Aorta (tissue), 5 donors: ENCODE measurements around the gene PTAR1. TPM values are rescaled to one million over a fixed set of nuclear protein-coding genes. Genes with fewer than 3 reads are reported as not detected.
A peak's percentile ranks its signal among the peaks of the same experiment; 100 is the strongest.
"Not testable (repeated sequence)": the region's sequence is repeated elsewhere in the genome, so short reads cannot be mapped to it uniquely, and the experiment has no call there.

ENCODE experiments used
- ATAC-seq: fragments of 200-7000 bp; cut with Tn5 transposase; one replicate; pipeline ENCODE4 v1.9.1; 2022; ENCODE audit warnings: moderate library complexity; ENCODE audit not compliant: low FRiP score
- DNase-seq, 2 donors: peaks; one replicate each; pipeline ENCODE4 v3.0.0-alpha.2; 2020
- H3K27ac ChIP-seq, 2 donors: one replicate each; pipeline ENCODE4 v1.5.1; 2013; ENCODE audit warnings: low read length in 2 of 2, mild to moderate bottlenecking in 2 of 2, moderate library complexity in 2 of 2, control low read depth in 1 of 2, inconsistent platforms in 1 of 2, low read depth in 1 of 2
- H3K27me3 ChIP-seq, 2 donors: one replicate each; pipeline ENCODE4 v1.6.1; 2013; ENCODE audit warnings: control low read depth in 1 of 2, low read length in 1 of 2, mild to moderate bottlenecking in 1 of 2, moderate library complexity in 1 of 2; ENCODE audit not compliant: insufficient read depth in 2 of 2, control insufficient read depth in 1 of 2
- H3K36me3 ChIP-seq, 2 donors: one replicate each; pipeline ENCODE4 v1.6.1; 2013; ENCODE audit warnings: control low read depth in 1 of 2, low read length in 1 of 2, mild to moderate bottlenecking in 1 of 2; ENCODE audit not compliant: insufficient read depth in 2 of 2, control insufficient read depth in 1 of 2
- H3K4me1 ChIP-seq, 2 donors: one replicate each; pipeline ENCODE4 v1.6.1; 2013; ENCODE audit warnings: low read length in 2 of 2, control low read depth in 1 of 2, mild to moderate bottlenecking in 1 of 2, moderate library complexity in 1 of 2; ENCODE audit not compliant: insufficient read depth in 2 of 2, control insufficient read depth in 1 of 2
- H3K4me3 ChIP-seq, 2 donors: one replicate each; pipeline ENCODE4 v1.5.1; 2013; ENCODE audit warnings: low read length in 2 of 2, control low read depth in 1 of 2, mild to moderate bottlenecking in 1 of 2
- H3K9me3 ChIP-seq: one replicate; pipeline ENCODE4 v1.6.1; 2013; ENCODE audit warnings: mild to moderate bottlenecking, low read length; ENCODE audit not compliant: control insufficient read depth
- WGBS, 2 donors: extraction: QIAGEN DNeasy Blood & Tissue Kit; methylation state at CpG; one replicate each; pipeline ENCODE4 v1.1.7; 2013; 5-methylcytosine and 5-hydroxymethylcytosine counted together
- intact Hi-C, 2 donors: fragments of 100-400 bp; cut with DNase I; formaldehyde crosslinking; loops; one replicate each; pipeline versions ENCODE4 v1.14.2 to v1.15.0; 2022
- long read RNA-seq, 2 donors: library from polyadenylated mRNA; unstranded; transcript quantifications; one replicate each; pipeline ENCODE4 v2.0.0, GENCODE V29; 2020 to 2021
- polyA plus RNA-seq, 2 donors: library from polyadenylated mRNA; stranded (reverse); fragments of 200-250 nt; gene quantifications; one replicate each; pipeline ENCODE4 v1.2.3, GENCODE V29; 2013
- total RNA-seq, 2 donors: library from RNA; stranded (reverse); fragmentation: NEBNext Ultra II Directional; extraction: Animal tissue kit (Norgen Biotek cat#: 25700); gene quantifications; one replicate each; pipeline ENCODE4 v1.2.1, GENCODE V29; 2021
- donor health status: healthy with polysubstance abuse.
- donor health status: Bipolar disorder and iron deficiency.
- donor health status: DM: no; HTN: no; CAD: no.
- donor health status: DM: no; HTN: no; CAD: no.
- donor health status: DM: yes; HTN: yes; CAD: no.

Gene PTAR1, protein sequence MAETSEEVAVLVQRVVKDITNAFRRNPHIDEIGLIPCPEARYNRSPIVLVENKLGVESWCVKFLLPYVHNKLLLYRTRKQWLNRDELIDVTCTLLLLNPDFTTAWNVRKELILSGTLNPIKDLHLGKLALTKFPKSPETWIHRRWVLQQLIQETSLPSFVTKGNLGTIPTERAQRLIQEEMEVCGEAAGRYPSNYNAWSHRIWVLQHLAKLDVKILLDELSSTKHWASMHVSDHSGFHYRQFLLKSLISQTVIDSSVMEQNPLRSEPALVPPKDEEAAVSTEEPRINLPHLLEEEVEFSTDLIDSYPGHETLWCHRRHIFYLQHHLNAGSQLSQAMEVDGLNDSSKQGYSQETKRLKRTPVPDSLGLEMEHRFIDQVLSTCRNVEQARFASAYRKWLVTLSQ
- 10 to 100 TPM; 52.2 to 54.4 TPM for total RNA-seq
- polyA plus RNA-seq = 10 to 100 TPM in 1 of 2 donors, 1 to 10 TPM in 1; 9.0 to 10.5 TPM
- long read RNA-seq, donor 1, partial matches to known transcripts = 6 of 16 reads
- long read RNA-seq, donor 1, other reads (novel, unspliced or antisense) = 8 of 16 reads
- long read RNA-seq, donor 2, partial matches to known transcripts = 1 of 6 reads
- long read RNA-seq, donor 2, other reads (novel, unspliced or antisense) = 5 of 6 reads

DNA sequence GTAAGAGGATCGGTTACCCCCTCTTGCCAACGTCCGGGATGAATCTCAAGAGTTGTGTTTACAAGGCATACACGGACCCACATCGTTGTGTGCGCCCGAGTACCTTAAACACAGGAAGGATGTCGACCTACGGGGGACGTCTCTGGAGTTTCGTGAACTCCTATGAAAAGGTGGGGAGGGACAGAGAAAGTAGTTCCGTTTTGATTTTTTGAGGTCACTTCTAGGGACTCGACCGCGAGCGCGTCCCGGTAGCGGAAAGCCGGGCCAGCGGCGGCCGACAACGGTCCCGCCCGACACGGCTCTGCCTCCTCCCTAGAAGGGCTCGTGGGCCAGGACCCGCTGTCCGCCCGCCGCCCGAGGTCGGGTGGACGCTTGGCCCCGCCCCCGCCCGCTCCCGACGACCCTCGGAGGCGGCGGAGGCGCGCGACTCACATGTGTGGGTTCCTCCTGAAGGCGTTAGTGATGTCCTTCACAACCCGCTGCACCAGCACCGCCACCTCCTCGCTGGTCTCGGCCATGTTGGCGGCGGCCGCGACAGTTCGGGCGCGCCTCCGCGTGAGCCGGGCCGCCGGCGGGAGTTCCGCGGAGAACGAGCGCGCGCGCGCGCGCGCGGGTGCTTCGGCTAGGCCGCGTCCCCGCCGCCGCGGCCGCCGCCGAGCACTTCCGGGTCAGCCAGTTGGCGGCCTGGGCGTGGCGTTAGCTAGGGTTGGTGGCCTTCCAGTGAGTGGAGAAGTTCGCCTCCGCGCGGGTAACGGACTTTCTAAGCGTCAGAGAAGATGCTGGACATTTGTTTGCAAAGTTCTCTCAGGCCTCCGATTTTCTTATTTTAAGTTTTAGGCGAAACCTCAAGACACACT is at the start of gene PTAR1:
Gene PTAR1 (minus strand): TSS at position 591 of the 857 bp plus-strand sequence. CDS start 73 bp downstream, at position 518.
- H3K27ac ChIP-seq = peak within 1 kb of the TSS; percentile 47 to 85
- DNase-seq (peak; percentile 95 to 97), ATAC-seq (peak; percentile 97)
- H3K4me1 ChIP-seq = no peaks in the 10 kb centered on the region
- 0 to 1% methylated on average over 83 to 98 of the region's 98 CpGs for WGBS, 2 donors
- intact Hi-C loops = loop anchor here (2.0 to 5.0 kb wide), 2 partner anchors 87 kb away; partner anchors contain the start of gene APBA1 (in 2 of the 2)
- H3K27me3 ChIP-seq = no peaks in the 10 kb centered on the region
- peak within 1 kb of the TSS; percentile 85 to 95 for H3K4me3 ChIP-seq
- no peaks in the 10 kb centered on the region for H3K36me3 ChIP-seq
- no peaks in the 10 kb centered on the region for H3K9me3 ChIP-seq

DNA sequence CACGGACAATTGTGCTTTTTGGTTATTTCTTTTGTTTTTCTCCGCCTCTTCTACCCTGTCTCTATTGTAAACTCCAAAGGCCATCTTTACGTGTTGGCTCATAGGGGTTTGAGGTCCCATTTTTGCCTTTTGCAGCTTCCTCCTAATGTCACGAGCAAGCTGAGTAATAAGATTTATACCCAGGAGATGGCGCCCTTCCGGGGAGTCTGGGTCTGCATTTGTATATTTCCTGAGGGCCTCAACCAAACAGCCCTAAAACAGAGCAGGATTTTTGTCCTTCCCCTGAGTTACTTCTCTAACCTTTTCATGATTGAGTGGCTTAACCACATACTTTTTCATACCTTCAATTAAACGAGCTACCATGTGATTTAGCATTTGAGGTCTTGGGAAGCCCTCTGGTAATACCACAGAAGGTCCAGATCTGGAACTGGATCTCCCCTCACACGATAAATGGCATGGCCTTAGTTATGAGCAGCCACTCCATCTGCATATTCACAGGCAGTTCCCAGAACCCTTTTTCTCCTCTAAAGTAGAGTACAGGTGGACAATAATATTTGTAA is 49.6 kb upstream of the PTAR1 start:
- Histone ChIP-seq H3K27me3 (no peaks in the 10 kb centered on the region), H3K27ac (no peak overlapping the region), H3K9me3 (no peaks in the 10 kb centered on the region), H3K36me3 (no peaks in the 10 kb centered on the region), H3K4me1 (peaks cover 0 to 2% of the 10 kb centered on the region in 2 donors), H3K4me3 (no peak overlapping the region)
- 76 to 81% methylated on average over 8 of the region's 8 CpGs for WGBS, 2 donors
- intact Hi-C loops = no loop called here
- ATAC-seq (no peak), DNase-seq (no peak)

DNA sequence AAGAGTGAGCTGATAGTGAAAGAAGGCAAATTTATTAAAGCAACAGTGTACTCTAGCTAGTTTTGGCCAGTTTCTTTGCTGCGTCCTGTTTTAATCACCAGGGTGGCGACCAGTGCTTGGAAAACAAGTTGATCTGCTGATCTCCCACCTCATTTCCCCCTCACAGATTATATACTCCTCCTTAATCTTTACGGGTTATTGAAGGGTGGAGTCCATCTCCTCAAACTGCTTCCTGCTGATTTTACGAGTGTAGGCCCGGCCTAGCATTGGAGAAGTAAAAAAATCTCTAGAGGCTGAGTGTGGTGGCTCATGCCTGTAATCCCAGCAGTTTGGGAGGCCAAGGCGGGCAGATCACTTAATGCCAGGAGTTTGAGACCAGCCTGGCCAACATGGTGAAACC is 46.8 kb upstream of the PTAR1 start:
- no peak for ATAC-seq
- 78 to 83% methylated on average over 6 of the region's 6 CpGs for WGBS, 2 donors
- intact Hi-C loops = no loop called here

DNA sequence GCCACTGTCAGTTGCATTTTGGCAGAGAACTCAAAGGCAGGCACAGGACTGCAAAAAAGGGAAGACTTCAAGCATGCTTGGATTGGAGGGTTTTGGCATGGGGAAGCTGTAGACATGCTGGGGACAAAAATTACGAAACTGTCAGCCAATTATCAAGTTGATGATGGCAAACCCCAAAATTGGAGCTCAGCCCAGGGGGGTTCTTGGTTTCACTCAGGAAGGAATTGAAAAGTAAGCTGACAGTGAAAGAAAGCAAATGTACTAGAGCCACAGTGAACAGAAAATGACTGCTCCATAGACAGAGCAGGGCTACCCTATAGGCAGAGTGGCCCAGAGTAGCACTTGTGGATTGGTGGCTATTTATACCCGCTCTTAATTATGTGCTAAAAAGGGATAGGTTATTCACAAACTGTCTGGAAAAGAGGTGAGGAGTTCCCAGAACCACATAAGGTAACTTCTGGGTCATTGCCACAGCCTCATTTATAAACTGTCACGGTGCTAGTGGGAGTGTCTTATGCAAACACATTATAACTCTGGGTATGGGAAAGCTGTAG is 46.2 kb upstream of the PTAR1 start:
- ATAC-seq (no peak), DNase-seq (peak in 1 of 2 donors; percentile 60)
- H3K27ac ChIP-seq = no peak overlapping the region
- H3K36me3 ChIP-seq = no peaks in the 10 kb centered on the region
- 21 to 23% methylated on average over 3 of the region's 3 CpGs for WGBS, 2 donors
- intact Hi-C loops = no loop called here
- no peaks in the 10 kb centered on the region for H3K27me3 ChIP-seq
- H3K4me3 ChIP-seq = no peak overlapping the region
- H3K9me3 ChIP-seq = no peaks in the 10 kb centered on the region
- H3K4me1 ChIP-seq = peaks cover 0 to 2% of the 10 kb centered on the region in 2 donors

More for the DNA sequence above, 46.8 kb upstream of the PTAR1 start:
- Histone ChIP-seq H3K27ac (no peak overlapping the region), H3K9me3 (no peaks in the 10 kb centered on the region), H3K27me3 (no peaks in the 10 kb centered on the region), H3K4me1 (peaks cover 0 to 2% of the 10 kb centered on the region in 2 donors), H3K36me3 (no peaks in the 10 kb centered on the region), H3K4me3 (no peak overlapping the region)
- no peak for DNase-seq

DNA sequence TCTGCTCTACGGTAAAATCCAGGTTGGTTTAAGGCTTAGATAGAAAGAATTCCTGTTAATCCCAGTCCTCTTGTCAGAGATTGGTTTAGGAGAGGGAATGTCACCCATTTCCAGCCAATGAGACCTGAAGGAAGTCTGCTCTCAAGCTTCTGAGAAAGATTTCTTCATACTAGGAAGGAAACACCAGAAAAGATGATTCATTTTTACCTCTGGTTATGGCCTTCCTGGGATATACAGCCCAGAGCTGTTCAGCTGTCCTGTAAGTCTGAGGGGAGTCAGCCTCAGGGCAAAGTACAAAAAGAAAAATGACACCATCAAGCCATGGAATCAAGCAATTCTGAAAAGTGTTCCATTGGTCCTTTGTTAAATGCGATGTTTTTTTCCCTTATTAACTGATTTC is 42.2 kb upstream of the PTAR1 start:
- H3K4me3 ChIP-seq = no peak overlapping the region
- H3K36me3 ChIP-seq = no peaks in the 10 kb centered on the region
- H3K4me1 ChIP-seq = peaks cover 0 to 2% of the 10 kb centered on the region in 2 donors
- DNase-seq (no peak), ATAC-seq (no peak)
- no peaks in the 10 kb centered on the region for H3K9me3 ChIP-seq
- H3K27ac ChIP-seq = no peak overlapping the region
- 95 to 96% methylated on average over 2 of the region's 2 CpGs for WGBS, 2 donors
- H3K27me3 ChIP-seq = no peaks in the 10 kb centered on the region
- intact Hi-C loops = no loop called here

DNA sequence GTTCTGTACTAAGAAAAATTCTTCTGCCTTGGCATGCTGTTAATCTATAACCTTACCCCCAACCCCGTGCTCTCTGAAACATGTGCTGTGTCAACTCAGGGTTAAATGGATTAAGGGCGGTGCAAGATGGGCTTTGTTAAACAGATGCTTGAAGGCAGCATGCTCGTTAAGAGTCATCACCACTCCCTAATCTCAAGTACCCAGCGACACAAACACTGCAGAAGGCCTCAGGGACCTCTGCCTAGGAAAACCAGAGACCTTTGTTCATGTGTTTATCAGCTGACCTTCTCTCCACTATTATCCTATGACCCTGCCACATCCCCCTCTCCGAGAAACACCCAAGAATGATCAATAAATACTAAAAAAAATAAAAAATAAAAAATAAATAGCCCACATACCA is 40.2 kb upstream of the PTAR1 start:
- H3K36me3 ChIP-seq, H3K27me3 ChIP-seq, DNase-seq, H3K9me3 ChIP-seq, H3K4me1 ChIP-seq, intact Hi-C loops, H3K4me3 ChIP-seq, H3K27ac ChIP-seq, ATAC-seq: not testable (repeated sequence)
- WGBS, 2 donors = 69 to 81% methylated on average over 4 to 5 of the region's 5 CpGs

DNA sequence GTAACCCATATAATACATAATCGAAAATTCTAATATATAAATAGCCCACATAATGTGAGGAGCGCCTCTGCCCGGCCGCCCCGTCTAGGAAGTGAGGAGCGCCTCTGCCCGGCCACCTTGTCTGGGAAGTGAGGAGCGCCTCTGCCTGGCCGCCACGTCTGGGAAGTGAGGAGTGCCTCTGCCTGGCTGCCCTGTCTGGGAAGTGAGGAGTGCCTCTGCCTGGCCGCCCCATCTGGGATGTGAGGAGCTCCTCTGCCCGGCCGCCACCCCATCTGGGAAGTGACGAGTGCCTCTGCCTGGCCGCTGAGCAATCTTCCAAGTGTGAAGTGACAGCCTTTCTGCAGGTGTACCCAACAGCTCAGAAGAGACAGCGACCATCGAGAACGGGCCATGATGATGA is 39.7 kb upstream of the PTAR1 start:
- H3K9me3 ChIP-seq, H3K27me3 ChIP-seq, H3K36me3 ChIP-seq, H3K4me1 ChIP-seq, ATAC-seq, H3K4me3 ChIP-seq, DNase-seq, H3K27ac ChIP-seq: not testable (repeated sequence)
- 91 to 95% methylated on average over 18 of the region's 18 CpGs for WGBS, 2 donors
- intact Hi-C loops = loop anchor here in 1 of 2 donors (10.0 kb wide), 1 partner anchor 55 kb away; no protein-coding TSS in a partner anchor

DNA sequence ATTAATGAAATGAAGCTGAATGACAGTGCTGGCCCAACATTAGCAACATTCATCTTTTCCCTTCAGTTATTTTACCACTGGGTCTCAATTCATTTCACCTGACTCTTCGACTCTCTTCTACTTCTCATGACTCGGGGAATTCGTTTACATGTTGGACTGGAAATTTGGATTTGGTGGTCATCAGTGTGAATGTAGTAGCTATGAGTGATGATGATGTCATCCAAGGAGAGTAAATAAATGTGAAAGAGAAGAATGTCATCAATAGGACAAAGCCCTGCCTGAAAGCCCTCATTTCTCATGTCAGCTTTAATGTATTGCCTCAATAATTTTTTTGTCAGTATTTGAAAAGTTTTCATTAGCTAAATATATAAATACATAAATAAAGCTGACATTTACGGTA is 38.9 kb upstream of the PTAR1 start:
- intact Hi-C loops = loop anchor here in 1 of 2 donors (10.0 kb wide), 1 partner anchor 56 kb away; no protein-coding TSS in a partner anchor

More for the DNA sequence above, 38.9 kb upstream of the PTAR1 start:
- ATAC-seq (no peak), DNase-seq (no peak)
- H3K27ac ChIP-seq = no peak overlapping the region
- no peaks in the 10 kb centered on the region for H3K36me3 ChIP-seq
- no peaks in the 10 kb centered on the region for H3K9me3 ChIP-seq
- H3K27me3 ChIP-seq = no peaks in the 10 kb centered on the region
- no peaks in the 10 kb centered on the region for H3K4me1 ChIP-seq
- H3K4me3 ChIP-seq = no peak overlapping the region
- 63 to 78% methylated on average over 4 of the region's 4 CpGs for WGBS, 2 donors
